HPDE6-E6E7 (cell line): ENCODE measurements around the gene C16orf95.
"Not testable (repeated sequence)": the region's sequence is repeated elsewhere in the genome, so short reads cannot be mapped to it uniquely, and the experiment has no call there.

Experiments
- DNase-seq: peaks from one replicate; pipeline ENCODE4 v3.0.0; 2011; ENCODE audit warnings: missing footprints; ENCODE audit errors: extremely low spot score

The C16orf95 gene

GRCh38 chr16:87316923-87317749 is at the start of gene C16orf95:
Gene C16orf95 (minus strand): TSS chr16:87317392. CDS start chr16:87317242, 150 bp downstream.
- peak; percentile 100 for DNase-seq

GRCh38 chr16:87366930-87367329 is 49.7 kb upstream of the C16orf95 start:
- no peak for DNase-seq

GRCh38 chr16:87366288-87366687 is 49.1 kb upstream of the C16orf95 start:
- no peak for DNase-seq

DNA sequence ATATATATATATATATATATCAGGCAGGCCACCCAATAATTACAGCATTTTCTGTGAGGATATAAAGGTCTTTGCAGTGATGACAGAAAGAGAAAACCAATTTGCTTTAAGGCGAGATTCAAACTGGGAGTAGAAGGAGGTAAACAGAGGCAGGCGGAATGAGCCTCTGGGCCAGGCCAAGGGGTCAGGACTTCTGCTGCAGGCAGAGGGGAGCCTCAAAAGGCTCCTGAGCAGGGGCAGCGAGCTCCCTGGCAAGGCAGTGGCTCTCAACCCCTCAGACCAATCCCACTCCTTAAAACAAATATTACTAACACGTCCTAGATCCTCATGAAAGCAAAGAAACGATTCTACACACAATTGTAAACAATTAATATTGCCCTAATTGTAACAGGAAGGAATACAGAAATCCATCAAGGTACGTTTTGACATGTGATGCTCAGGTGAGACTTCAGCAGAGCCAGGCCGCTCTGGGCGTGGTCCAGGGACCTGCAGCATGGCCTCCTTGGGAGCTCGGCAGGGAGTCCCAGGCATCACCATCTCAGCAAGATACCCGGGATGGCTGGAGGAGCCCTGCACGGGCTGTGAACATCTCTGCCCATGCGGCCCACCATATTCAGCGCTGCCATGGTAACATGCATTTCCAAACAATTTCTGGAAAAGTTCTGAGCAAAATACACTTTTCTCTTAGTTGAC is 48.0 kb upstream of the C16orf95 start:
- DNase-seq, result no peak

DNA sequence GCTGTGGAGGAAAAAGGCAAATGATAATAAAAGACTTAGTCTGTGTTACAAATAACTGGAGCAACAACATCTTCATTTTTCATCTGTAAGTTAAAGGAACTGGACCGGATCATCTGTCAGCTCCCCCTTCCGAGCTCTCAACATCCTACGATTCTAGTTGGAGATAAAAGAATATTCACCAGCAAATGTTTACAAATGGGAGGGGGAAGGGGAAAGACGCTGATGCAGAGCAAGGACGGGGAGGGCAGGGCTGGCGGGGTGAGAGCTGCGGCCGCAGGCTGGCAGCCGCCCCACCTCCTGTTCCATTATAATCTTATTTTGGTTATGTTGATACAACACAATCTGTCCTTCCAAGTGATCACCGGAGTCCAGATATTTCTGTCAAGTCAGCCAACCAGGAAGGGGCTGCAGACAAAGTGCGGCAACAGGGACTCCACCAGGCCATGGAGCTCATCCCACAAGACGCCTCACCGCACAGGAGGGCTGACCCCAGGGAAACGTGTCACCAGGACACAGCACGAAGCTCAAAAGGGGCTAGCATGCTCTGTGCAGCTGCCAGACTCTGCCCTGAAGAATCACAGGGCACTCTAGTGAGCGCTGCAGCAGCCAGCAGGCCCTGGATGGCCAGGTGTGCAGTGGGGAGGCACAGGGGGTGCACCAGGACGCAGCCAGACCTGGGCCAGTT is 46.7 kb upstream of the C16orf95 start:
- DNase-seq, result no peak

DNA sequence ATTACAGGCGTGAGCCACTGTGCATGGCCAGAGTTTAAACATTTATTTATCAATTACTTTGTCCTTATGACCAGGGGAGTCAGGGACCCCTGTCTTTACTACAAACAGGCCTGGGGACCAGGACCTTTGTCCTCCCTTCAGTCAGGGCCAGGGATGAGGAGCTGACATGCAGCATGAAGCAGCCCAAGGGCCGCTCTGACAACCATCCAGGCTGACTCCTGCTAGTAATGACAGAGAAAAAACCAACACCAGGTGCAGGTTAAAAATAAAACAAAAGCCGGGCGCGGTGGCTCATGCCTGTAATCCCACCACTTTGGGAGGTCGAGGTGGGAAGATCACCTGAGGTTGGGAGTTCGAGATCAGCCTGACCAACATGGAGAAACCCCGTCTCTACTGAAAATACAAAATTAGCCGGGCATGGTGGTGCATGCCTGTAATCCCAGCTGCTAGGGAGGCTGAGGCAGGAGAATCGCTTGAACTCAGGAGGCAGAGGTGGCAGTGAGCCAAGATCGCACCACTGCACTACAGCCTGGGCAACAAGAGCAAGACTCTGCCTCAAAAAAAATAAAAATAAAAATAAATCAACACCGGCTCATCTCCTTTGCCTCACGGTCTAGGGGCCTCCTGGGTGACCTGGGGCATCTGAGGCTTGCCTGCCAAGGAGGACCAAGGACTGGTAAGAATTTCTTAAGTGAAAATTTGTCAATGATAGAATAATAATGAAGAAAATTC is 45.8 kb upstream of the C16orf95 start:
- DNase-seq, result not testable (repeated sequence)

DNA sequence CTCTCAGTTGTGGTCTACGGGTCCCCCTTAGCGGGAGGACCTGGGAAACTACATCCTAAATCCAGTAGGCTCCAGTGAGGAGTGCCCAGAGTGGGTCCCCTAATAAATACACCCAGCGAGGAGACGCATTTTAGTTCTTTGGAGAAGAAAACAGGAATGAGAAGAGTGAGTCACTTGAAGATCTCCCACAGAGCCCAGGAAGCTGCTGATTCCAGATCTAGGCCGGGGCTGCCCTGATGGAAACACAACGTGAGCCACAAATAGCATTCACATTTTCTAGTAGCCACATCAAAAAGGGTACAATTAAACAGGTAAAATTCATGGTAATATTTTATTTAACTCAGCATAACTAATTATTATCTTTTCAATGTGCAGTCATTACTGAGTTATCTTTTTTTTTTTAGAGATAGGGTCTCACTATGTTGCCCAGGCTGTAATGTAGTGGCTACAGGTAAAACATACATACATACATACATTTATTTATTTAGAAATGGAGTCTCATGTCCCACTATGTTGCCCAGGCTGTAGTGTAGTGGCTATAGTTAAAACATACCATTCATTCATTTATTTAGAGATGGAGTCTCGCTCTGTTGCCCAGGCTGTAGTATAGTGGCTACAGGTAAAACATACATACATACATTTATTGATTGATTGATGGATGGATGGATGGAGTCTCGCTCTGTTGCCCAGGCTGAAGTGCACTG is 44.9 kb upstream of the C16orf95 start:
- no peak for DNase-seq

- no peak for DNase-seq
These were observed 43.8 kb upstream of the C16orf95 start for GRCh38 chr16:87360862-87361610.

GRCh38 chr16:87359121-87359520 is 41.9 kb upstream of the C16orf95 start:
- DNase-seq, result no peak

DNA sequence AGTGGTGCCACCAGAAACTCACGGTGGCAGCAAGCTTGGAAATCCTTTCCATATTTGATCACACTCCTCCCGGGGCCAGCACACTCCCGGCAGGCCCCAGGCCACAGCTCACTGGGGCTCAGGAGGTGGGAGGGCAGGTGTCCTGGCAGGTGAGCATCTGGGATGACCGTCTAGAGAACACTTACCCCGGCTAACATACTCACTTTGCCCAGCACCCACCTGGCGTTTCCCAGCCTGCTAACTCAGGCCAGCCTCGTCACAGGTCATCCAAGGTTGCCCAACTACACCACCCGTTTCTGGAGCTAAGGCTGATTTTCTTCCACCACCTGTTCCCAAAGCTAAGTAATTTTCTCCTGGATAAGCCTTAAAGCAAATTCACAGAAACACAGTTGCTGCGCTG is 41.5 kb upstream of the C16orf95 start:
- DNase-seq, result no peak

- no peak for DNase-seq
These were observed 41.1 kb upstream of the C16orf95 start for GRCh38 chr16:87358250-87358649.

GRCh38 chr16:87356491-87356853 is 39.3 kb upstream of the C16orf95 start:
- DNase-seq, result no peak

DNA sequence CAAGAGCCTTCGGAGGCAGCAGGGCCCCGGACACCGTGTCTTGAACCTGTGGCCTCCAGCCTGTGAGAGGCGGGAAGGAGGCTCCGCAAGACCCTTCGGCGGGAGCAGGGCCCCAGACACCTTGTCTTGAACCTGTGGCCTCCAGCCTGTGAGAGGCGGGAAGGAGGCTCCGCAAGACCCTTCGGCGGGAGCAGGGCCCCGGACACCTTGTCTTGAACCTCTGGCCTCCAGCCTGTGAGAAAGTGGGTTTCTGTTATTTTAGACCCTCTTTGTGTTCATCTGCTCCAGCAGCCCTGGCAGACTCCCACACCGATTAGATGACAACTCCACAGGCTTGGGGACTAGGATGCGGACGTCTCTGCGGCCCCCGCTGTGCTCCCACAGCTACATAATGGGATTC is 36.4 kb upstream of the C16orf95 start:
- DNase-seq, result no peak

DNA sequence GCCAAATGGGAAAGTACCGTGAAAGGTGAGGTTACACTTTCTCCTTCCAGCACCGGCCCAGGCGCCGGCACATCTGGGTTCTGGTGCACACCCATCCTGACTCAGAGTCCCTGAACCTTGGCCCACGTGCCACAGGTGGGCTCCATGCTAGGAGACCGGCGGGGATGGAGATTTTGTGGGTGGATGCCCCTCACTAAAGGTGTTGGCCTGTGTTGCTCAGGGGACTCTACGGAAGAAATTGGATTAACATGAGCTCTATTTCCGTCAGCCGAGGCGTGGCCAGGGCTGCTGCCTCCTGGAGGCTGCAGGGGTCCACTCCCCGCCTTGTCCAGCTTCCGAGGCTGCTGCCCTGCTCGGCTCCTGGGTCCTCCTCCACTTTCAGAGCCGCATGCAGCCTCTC is 35.6 kb upstream of the C16orf95 start:
- DNase-seq, result no peak

GRCh38 chr16:87351320-87351698 is 34.1 kb upstream of the C16orf95 start:
- DNase-seq, result no peak

DNA sequence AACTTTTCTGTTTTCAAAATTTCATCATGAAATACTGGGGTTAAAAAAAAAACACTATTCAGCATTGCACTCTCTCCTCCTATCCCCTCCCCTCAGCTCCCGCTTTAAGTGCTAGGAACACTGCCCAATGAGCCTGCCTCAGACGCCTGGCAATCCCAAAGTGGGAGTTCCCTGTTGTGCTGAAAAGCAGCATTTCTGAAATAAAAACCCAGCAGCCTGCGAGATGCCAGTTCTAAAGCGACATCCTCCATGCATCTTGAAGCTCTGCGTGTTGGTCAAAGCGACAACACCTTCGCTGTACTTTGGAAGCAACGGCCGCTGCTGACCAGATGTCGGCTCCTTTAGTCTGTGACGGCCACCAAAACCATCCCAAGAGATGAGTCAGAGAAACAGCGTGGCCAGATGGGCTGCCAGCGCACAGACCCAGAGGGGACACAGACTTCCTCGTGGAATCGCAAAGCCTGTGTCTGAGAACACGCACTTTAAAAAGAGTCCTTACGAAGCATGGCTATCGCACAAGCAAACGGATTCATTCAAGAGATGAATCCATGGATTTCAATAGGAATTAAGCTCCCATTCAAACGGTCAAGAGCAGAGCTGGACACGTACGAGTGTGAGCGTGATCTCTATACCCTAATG is 33.6 kb upstream of the C16orf95 start:
- no peak for DNase-seq

GRCh38 chr16:87350031-87350430 is 32.8 kb upstream of the C16orf95 start:
- no peak for DNase-seq

- DNase-seq, result no peak
These were observed 31.5 kb upstream of the C16orf95 start for GRCh38 chr16:87348616-87349157.

DNA sequence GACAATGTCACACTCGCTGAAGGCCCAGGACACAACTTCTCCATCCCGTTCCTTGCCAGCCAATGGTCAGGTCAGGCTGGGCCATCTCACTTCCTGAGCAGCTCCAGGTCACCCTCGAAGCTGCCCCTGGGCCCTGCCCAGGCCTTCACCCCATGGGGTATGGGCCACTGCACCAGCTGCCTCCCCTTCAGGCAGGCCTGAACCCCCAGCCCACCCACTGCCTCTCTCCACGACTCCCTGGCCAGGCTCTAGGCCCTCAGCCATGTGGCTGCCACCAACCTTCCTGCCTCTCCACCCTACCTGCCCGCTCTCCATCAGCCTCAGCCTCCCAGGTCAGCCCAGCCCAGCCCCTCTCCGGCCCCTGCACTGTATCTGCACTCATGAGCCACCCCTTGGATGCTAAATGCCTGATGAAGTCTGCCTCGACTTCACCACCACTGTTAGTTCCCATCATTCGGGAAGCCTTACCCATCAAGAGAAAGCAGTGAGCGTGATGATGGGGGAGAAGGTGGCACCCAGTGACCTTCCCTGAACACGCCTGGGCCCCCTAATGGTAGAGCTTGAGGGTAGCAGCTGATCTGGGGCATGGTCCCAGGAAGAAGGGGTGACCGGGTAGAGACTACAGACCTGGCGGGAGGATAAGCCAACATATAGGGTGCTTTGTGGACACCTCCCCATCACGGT is 30.9 kb upstream of the C16orf95 start:
- no peak for DNase-seq
